Stimulated activated effector memory CD8-positive, alpha-beta T cell treated with anti-CD3 and anti-CD28 coated beads, Interleukin-12 subunit alpha, Interleukin-12 subunit beta, amount 100 ng/mL, for 72 hours (primary cell): ENCODE data around the gene DCAF5.

Experiments used
- ATAC-seq: fragments of 150-1000 bp; cut with Tn5 transposase; 2 replicates; pipeline ENCODE4 v1.10.0; 2021
- DNase-seq, 2 donors: peaks; one replicate each; pipeline ENCODE4 v3.0.0; 2021 to 2022; ENCODE audit warnings: low spot score in 2 of 2
- H3K27ac Mint-ChIP-seq: one replicate; pipeline ENCODE4 v1.8.0; 2022; ENCODE audit warnings: mild to moderate bottlenecking, mixed read lengths
- H3K36me3 Mint-ChIP-seq: one replicate; pipeline ENCODE4 v1.8.0; 2022; ENCODE audit warnings: mild to moderate bottlenecking, mixed read lengths
- H3K4me1 Mint-ChIP-seq: one replicate; pipeline ENCODE4 v1.8.0; 2022; ENCODE audit warnings: mixed read lengths
- H3K4me3 Mint-ChIP-seq: one replicate; pipeline ENCODE4 v1.8.0; 2022; ENCODE audit warnings: mild to moderate bottlenecking, mixed read lengths
- H3K9me3 Mint-ChIP-seq: one replicate; pipeline ENCODE4 v1.8.0; 2022; ENCODE audit warnings: mixed read lengths

Gene DCAF5

DNA sequence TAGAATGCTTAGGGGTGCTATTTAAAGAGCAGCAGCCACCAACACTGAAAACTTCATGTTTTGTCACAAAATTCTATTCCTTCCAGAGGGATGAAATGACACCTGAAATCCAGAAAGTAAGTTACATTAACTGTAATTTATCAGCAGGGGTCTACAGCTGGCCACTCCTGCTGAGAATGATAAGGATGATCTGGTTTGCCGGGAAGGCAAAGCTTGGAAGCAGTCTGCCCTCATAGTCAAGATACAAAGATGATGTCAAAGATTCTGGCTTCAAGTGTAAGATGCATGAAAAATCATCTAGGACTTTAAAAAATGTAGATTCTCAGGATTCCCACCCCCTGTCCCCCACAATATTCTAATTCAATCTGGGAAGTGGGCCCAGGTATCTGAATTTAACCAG is 58.4 kb downstream of the DCAF5 start:
- Mint-ChIP-seq H3K4me1 (peaks cover 28% of the 10 kb centered on the region), H3K9me3 (no peaks in the 10 kb centered on the region), H3K36me3 (peaks cover 29% of the 10 kb centered on the region), H3K27ac (peak overlapping the region; percentile 83), H3K4me3 (no peak overlapping the region)
- ATAC-seq (no peak), DNase-seq (no peak)

GRCh38 chr14:69093631-69094421 is 59.1 kb downstream of the DCAF5 start:
- ATAC-seq (no peak), DNase-seq (no peak)
- peaks cover 23% of the 10 kb centered on the region for H3K4me1 Mint-ChIP-seq
- no peaks in the 10 kb centered on the region for H3K9me3 Mint-ChIP-seq
- peak overlapping the region; percentile 83 for H3K27ac Mint-ChIP-seq
- H3K36me3 Mint-ChIP-seq: peaks cover 36% of the 10 kb centered on the region
- no peak overlapping the region for H3K4me3 Mint-ChIP-seq

- Mint-ChIP-seq H3K27ac (peak overlapping the region; percentile 83), H3K4me1 (peaks cover 19% of the 10 kb centered on the region), H3K9me3 (no peaks in the 10 kb centered on the region), H3K4me3 (no peak overlapping the region), H3K36me3 (peaks cover 41% of the 10 kb centered on the region)
- DNase-seq (no peak), ATAC-seq (peak; percentile 76)
Measured at GRCh38 chr14:69092840-69093422, 60.0 kb downstream of the DCAF5 start.

- peak overlapping the region; percentile 3 for H3K27ac Mint-ChIP-seq
- DNase-seq (no peak), ATAC-seq (no peak)
- H3K9me3 Mint-ChIP-seq: no peaks in the 10 kb centered on the region
- peaks cover 49% of the 10 kb centered on the region for H3K36me3 Mint-ChIP-seq
- no peak overlapping the region for H3K4me3 Mint-ChIP-seq
- peaks cover 16% of the 10 kb centered on the region for H3K4me1 Mint-ChIP-seq
Measured at GRCh38 chr14:69091695-69092094, 61.2 kb downstream of the DCAF5 start.

DNA sequence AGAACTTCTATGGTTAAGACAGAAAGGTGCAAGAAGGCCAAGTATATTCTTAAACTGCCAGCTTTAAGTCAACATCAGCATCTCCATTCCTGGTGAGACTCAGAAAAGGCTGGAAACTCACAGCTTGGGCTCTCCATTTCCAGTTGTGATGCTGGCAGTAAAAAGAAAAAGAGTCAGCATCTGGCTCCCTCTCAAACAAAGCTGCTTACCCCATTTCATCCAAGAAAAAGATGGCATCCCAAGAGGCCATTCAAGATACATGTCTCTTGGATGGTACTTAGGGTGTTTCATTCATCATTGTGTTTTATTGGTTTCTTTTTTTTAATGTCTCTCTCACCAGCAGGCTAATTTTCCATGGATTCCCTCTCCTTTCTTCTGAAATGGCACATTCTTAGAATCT is 61.9 kb downstream of the DCAF5 start:
- H3K4me1 Mint-ChIP-seq: peaks cover 16% of the 10 kb centered on the region
- H3K4me3 Mint-ChIP-seq: no peak overlapping the region
- no peak for DNase-seq
- H3K27ac Mint-ChIP-seq: peak overlapping the region; percentile 3
- no peaks in the 10 kb centered on the region for H3K9me3 Mint-ChIP-seq
- H3K36me3 Mint-ChIP-seq: peaks cover 56% of the 10 kb centered on the region
- no peak for ATAC-seq

GRCh38 chr14:69090187-69090789 is 62.6 kb downstream of the DCAF5 start:
- DNase-seq (no peak), ATAC-seq (peak; percentile 51)
- Mint-ChIP-seq H3K9me3 (no peaks in the 10 kb centered on the region), H3K4me3 (no peak overlapping the region), H3K27ac (no peak overlapping the region), H3K4me1 (peaks cover 16% of the 10 kb centered on the region), H3K36me3 (peaks cover 63% of the 10 kb centered on the region)

GRCh38 chr14:69089046-69089445 is 63.9 kb downstream of the DCAF5 start:
- Mint-ChIP-seq H3K9me3 (no peaks in the 10 kb centered on the region), H3K4me1 (peaks cover 10% of the 10 kb centered on the region), H3K4me3 (no peak overlapping the region), H3K27ac (no peak overlapping the region), H3K36me3 (peaks cover 76% of the 10 kb centered on the region)
- no peak for ATAC-seq
- no peak for DNase-seq

DNA sequence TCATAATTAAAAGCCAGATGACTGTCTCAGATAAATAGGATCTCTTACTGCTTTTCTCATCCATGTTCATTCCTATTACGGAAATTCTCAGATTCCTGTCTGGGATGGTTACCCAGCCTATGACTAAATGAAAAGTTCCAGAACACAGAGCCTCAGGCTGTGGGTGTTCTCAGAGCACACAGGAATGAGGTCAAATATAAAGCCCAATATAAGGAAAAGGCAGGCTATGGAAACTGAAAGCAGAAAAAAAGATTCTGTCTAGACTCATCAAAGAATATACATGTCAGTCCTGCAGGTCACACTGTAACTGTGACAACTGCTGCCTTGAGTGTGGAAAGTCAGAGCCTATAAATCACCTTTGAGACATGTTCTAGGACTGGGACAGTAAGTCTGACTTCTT is 64.3 kb downstream of the DCAF5 start:
- no peak for ATAC-seq
- Mint-ChIP-seq H3K4me1 (peaks cover 11% of the 10 kb centered on the region), H3K9me3 (no peaks in the 10 kb centered on the region), H3K36me3 (peaks cover 80% of the 10 kb centered on the region), H3K4me3 (no peak overlapping the region), H3K27ac (no peak overlapping the region)
- no peak for DNase-seq

- ATAC-seq: no peak
- H3K36me3 Mint-ChIP-seq: peaks cover 84% of the 10 kb centered on the region
- H3K4me1 Mint-ChIP-seq: peaks cover 8% of the 10 kb centered on the region
- H3K27ac Mint-ChIP-seq: peak overlapping the region; percentile 15
- H3K9me3 Mint-ChIP-seq: no peaks in the 10 kb centered on the region
- H3K4me3 Mint-ChIP-seq: no peak overlapping the region
- no peak for DNase-seq
Measured at GRCh38 chr14:69087061-69087461, 65.9 kb downstream of the DCAF5 start.

- Mint-ChIP-seq H3K36me3 (peaks cover 88% of the 10 kb centered on the region), H3K4me3 (no peak overlapping the region), H3K27ac (peak overlapping the region; percentile 15), H3K9me3 (no peaks in the 10 kb centered on the region), H3K4me1 (peaks cover 8% of the 10 kb centered on the region)
- no peak for ATAC-seq
- no peak for DNase-seq
Measured at GRCh38 chr14:69086537-69086936, 66.4 kb downstream of the DCAF5 start.

- H3K9me3 Mint-ChIP-seq: no peaks in the 10 kb centered on the region
- H3K4me3 Mint-ChIP-seq: no peak overlapping the region
- DNase-seq: no peak
- H3K36me3 Mint-ChIP-seq: peaks cover 69% of the 10 kb centered on the region
- peaks cover 19% of the 10 kb centered on the region for H3K4me1 Mint-ChIP-seq
- ATAC-seq: no peak
- no peak overlapping the region for H3K27ac Mint-ChIP-seq
Measured at GRCh38 chr14:69084023-69084422, 68.9 kb downstream of the DCAF5 start.

DNA sequence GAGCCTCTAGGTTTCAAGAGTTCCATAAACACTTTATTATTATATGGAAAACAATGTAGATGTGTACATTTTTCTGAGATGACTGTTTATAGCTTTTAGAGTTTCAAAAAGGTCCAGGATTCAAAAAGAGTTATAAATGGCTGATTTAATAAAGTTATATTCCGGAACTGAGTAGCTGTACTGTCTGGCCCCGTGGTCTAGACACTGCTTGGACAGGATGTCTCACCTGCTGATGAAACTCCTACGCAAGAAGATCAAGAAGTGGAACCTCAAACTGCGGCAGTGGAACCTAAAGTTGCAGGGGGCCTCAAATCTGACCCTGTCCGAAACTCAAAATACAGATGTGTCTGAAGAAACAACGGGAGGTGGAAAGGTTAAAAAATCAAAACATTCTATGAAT is 69.7 kb downstream of the DCAF5 start:
- H3K4me1 Mint-ChIP-seq: peaks cover 27% of the 10 kb centered on the region
- H3K36me3 Mint-ChIP-seq: peaks cover 63% of the 10 kb centered on the region
- ATAC-seq (no peak), DNase-seq (no peak)
- no peaks in the 10 kb centered on the region for H3K9me3 Mint-ChIP-seq
- no peak overlapping the region for H3K4me3 Mint-ChIP-seq
- peak overlapping the region; percentile 26 for H3K27ac Mint-ChIP-seq

- Mint-ChIP-seq H3K27ac (no peak overlapping the region), H3K4me3 (no peak overlapping the region), H3K36me3 (peaks cover 58% of the 10 kb centered on the region), H3K9me3 (no peaks in the 10 kb centered on the region), H3K4me1 (peaks cover 28% of the 10 kb centered on the region)
- ATAC-seq: no peak
- no peak for DNase-seq
Measured at GRCh38 chr14:69081271-69081670, 71.6 kb downstream of the DCAF5 start.

GRCh38 chr14:69079747-69080146 is 73.2 kb downstream of the DCAF5 start:
- no peak for DNase-seq
- H3K27ac Mint-ChIP-seq: no peak overlapping the region
- H3K4me1 Mint-ChIP-seq: peaks cover 28% of the 10 kb centered on the region
- H3K36me3 Mint-ChIP-seq: peaks cover 54% of the 10 kb centered on the region
- no peaks in the 10 kb centered on the region for H3K9me3 Mint-ChIP-seq
- no peak overlapping the region for H3K4me3 Mint-ChIP-seq
- ATAC-seq: peak; percentile 53

DNA sequence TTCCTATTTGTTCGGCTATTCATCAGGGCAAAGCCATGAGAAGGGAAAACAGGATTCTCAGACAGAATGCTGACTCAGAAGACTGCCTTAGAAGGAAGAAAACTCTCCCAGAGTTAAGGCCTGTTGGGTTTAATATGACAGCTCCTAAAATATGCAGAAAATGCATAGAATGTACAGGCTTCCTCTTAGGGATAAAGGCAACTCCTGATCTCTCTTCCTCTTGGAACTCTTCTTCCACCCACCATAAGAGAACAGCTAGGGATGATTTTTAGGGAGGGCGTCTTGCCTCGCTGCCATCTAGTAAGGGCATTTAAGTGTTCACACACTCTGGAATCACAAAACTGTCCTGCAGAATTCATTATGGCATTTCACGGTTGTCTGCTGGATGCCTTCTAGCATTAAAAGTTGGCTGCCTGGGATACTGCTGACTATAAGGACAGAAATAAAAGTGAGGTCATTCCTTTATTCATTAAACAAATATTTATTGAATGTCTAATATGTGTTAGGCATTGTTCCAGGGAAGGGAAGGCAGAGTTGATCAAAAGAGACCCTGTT is 73.7 kb downstream of the DCAF5 start:
- no peak overlapping the region for H3K4me3 Mint-ChIP-seq
- DNase-seq (no peak), ATAC-seq (no peak)
- no peaks in the 10 kb centered on the region for H3K9me3 Mint-ChIP-seq
- H3K27ac Mint-ChIP-seq: no peak overlapping the region
- H3K36me3 Mint-ChIP-seq: peaks cover 54% of the 10 kb centered on the region
- peaks cover 28% of the 10 kb centered on the region for H3K4me1 Mint-ChIP-seq

DNA sequence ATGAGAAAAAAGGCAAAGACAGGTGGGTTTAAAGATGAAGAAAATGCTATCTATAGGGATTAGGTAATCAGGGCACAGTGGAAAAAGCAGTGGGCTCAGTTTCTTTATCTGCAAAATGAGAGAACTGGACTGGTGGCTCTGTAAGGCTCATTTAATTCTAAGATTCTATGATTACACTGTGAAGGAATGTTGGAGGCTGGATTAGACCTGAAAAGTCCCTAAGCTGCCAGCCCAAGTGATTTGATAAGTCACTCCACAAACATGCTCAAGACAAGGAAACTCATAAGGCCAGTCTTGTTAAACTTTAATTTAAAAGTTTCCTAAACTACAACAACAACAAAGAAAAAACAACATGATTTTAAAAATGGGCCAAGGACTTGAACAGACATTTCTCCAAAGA is 75.1 kb downstream of the DCAF5 start:
- Mint-ChIP-seq H3K27ac (no peak overlapping the region), H3K4me1 (peaks cover 25% of the 10 kb centered on the region), H3K4me3 (no peak overlapping the region), H3K36me3 (peaks cover 52% of the 10 kb centered on the region), H3K9me3 (no peaks in the 10 kb centered on the region)
- ATAC-seq (no peak), DNase-seq (no peak)
